ENCODE measurements around the gene ST7L. TPM values are rescaled to one million over a fixed set of nuclear protein-coding genes. Genes with fewer than 3 reads are reported as not detected.

ST7L gene
- total and polyA plus RNA-seq, 10 of the 15 experiments (the other 5 are each of a cell fraction or from before 2014, with no cell fraction given) = 3.6 to 13.7 (median 8.9) TPM

DNA sequence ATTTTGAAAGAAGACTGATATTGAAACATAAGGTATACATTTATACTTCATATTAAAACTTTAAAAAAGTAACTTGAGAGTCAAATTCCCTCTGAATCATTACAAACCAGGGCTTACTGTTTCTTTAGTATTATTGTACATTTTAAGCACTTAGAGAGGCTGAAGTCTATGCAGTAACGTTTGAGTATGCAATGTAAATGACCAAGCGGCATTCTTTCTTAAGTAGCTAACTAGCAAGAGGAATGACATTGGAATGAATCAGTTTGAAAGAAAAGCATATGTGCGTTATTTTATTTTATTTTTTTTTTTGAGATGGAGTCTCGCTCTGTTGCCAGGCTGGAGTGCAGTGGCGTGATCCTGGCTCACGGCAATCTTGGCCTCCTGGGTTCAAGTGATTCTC lies 85.9 kb downstream of the ST7L start (continued):
- TF ChIP-seq, protein P1, sequence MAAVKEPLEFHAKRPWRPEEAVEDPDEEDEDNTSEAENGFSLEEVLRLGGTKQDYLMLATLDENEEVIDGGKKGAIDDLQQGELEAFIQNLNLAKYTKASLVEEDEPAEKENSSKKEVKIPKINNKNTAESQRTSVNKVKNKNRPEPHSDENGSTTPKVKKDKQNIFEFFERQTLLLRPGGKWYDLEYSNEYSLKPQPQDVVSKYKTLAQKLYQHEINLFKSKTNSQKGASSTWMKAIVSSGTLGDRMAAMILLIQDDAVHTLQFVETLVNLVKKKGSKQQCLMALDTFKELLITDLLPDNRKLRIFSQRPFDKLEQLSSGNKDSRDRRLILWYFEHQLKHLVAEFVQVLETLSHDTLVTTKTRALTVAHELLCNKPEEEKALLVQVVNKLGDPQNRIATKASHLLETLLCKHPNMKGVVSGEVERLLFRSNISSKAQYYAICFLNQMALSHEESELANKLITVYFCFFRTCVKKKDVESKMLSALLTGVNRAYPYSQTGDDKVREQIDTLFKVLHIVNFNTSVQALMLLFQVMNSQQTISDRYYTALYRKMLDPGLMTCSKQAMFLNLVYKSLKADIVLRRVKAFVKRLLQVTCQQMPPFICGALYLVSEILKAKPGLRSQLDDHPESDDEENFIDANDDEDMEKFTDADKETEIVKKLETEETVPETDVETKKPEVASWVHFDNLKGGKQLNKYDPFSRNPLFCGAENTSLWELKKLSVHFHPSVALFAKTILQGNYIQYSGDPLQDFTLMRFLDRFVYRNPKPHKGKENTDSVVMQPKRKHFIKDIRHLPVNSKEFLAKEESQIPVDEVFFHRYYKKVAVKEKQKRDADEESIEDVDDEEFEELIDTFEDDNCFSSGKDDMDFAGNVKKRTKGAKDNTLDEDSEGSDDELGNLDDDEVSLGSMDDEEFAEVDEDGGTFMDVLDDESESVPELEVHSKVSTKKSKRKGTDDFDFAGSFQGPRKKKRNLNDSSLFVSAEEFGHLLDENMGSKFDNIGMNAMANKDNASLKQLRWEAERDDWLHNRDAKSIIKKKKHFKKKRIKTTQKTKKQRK (IDR thresholded peaks at IDR 0.05; ENCODE audit: low read depth, low read length) = no peak
- TF ChIP-seq POLR2AphosphoS5 (IDR thresholded peaks at IDR 0.05; ENCODE audit: low read length) (no peak), FOXM1 (IDR thresholded peaks at IDR 0.05; ENCODE audit: low read depth, low read length) (no peak), ZNF207 (IDR thresholded peaks at IDR 0.05; ENCODE audit: borderline replicate concordance) (no peak), RAD51 (IDR thresholded peaks at IDR 0.05) (no peak)
- TF ChIP-seq, protein P2, sequence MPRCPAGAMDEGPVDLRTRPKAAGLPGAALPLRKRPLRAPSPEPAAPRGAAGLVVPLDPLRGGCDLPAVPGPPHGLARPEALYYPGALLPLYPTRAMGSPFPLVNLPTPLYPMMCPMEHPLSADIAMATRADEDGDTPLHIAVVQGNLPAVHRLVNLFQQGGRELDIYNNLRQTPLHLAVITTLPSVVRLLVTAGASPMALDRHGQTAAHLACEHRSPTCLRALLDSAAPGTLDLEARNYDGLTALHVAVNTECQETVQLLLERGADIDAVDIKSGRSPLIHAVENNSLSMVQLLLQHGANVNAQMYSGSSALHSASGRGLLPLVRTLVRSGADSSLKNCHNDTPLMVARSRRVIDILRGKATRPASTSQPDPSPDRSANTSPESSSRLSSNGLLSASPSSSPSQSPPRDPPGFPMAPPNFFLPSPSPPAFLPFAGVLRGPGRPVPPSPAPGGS (IDR thresholded peaks at IDR 0.05; ENCODE audit: borderline replicate concordance, insufficient read depth, low read depth, low read length, poor library complexity, severe bottlenecking) = no peak
- TF ChIP-seq, protein P3, sequence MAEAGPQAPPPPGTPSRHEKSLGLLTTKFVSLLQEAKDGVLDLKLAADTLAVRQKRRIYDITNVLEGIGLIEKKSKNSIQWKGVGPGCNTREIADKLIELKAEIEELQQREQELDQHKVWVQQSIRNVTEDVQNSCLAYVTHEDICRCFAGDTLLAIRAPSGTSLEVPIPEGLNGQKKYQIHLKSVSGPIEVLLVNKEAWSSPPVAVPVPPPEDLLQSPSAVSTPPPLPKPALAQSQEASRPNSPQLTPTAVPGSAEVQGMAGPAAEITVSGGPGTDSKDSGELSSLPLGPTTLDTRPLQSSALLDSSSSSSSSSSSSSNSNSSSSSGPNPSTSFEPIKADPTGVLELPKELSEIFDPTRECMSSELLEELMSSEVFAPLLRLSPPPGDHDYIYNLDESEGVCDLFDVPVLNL (IDR thresholded peaks at IDR 0.05; ENCODE audit: low read depth, low read length) = no peak
- TF ChIP-seq, protein P4, sequence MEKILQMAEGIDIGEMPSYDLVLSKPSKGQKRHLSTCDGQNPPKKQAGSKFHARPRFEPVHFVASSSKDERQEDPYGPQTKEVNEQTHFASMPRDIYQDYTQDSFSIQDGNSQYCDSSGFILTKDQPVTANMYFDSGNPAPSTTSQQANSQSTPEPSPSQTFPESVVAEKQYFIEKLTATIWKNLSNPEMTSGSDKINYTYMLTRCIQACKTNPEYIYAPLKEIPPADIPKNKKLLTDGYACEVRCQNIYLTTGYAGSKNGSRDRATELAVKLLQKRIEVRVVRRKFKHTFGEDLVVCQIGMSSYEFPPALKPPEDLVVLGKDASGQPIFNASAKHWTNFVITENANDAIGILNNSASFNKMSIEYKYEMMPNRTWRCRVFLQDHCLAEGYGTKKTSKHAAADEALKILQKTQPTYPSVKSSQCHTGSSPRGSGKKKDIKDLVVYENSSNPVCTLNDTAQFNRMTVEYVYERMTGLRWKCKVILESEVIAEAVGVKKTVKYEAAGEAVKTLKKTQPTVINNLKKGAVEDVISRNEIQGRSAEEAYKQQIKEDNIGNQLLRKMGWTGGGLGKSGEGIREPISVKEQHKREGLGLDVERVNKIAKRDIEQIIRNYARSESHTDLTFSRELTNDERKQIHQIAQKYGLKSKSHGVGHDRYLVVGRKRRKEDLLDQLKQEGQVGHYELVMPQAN (conservative IDR thresholded peaks at IDR 0.05) = no peak

Measured in GM12878 (cell line).